GM18873 (cell line): ENCODE data around the gene PLA2G4E.

Experiments used
- ATAC-seq: cut with Tn5 transposase; IDR thresholded peaks from one replicate; pipeline ENCODE4 v1.9.1; 2021; ENCODE audit warnings: mild to moderate bottlenecking, moderate library complexity, moderate number of reproducible peaks; ENCODE audit not compliant: unreplicated experiment, low FRiP score

The PLA2G4E gene

GRCh38 chr15:41958002-41958420, 62.8 kb downstream of the PLA2G4E start:
- ATAC-seq: no peak

- no peak for ATAC-seq
These were observed 63.6 kb downstream of the PLA2G4E start for GRCh38 chr15:41957021-41957897.

GRCh38 chr15:41955807-41956525, 64.9 kb downstream of the PLA2G4E start:
- no peak for ATAC-seq

GRCh38 chr15:41955100-41955499, 65.7 kb downstream of the PLA2G4E start:
- ATAC-seq: no peak

GRCh38 chr15:41954036-41954435, 66.8 kb downstream of the PLA2G4E start:
- ATAC-seq: no peak

- ATAC-seq: no peak
These were observed 68.8 kb downstream of the PLA2G4E start for GRCh38 chr15:41952013-41952563.

- ATAC-seq: no peak
These were observed 69.3 kb downstream of the PLA2G4E start for GRCh38 chr15:41951571-41951970.

- ATAC-seq: no peak
These were observed 70.4 kb downstream of the PLA2G4E start for GRCh38 chr15:41950489-41950888.

GRCh38 chr15:41950127-41950483, 70.7 kb downstream of the PLA2G4E start:
- ATAC-seq: no peak

- ATAC-seq: no peak
These were observed 71.3 kb downstream of the PLA2G4E start for GRCh38 chr15:41949401-41950126.

GRCh38 chr15:41948490-41948889, 72.4 kb downstream of the PLA2G4E start:
- no peak for ATAC-seq

- no peak for ATAC-seq
These were observed 73.9 kb downstream of the PLA2G4E start for GRCh38 chr15:41946970-41947369.

GRCh38 chr15:41945731-41946130, 75.1 kb downstream of the PLA2G4E start:
- no peak for ATAC-seq

- no peak for ATAC-seq
These were observed 75.6 kb downstream of the PLA2G4E start for GRCh38 chr15:41945221-41945620.

- no peak for ATAC-seq
These were observed 76.4 kb downstream of the PLA2G4E start for GRCh38 chr15:41944313-41944940.

- ATAC-seq: no peak
These were observed 77.1 kb downstream of the PLA2G4E start for GRCh38 chr15:41943543-41944312.

- no peak for ATAC-seq
These were observed 78.0 kb downstream of the PLA2G4E start for GRCh38 chr15:41942886-41943285.

- no peak for ATAC-seq
These were observed 79.0 kb downstream of the PLA2G4E start for GRCh38 chr15:41941644-41942415.

GRCh38 chr15:41940441-41940857, 80.4 kb downstream of the PLA2G4E start:
- ATAC-seq: no peak
